Activated CD8-positive, alpha-beta T cell treated with anti-CD3 and anti-CD28 coated beads, Interleukin-2, amount 10 ng/mL, durations not matched to agents 7 days and 5 days (primary cell): ENCODE data around the gene DUSP1. TPM values are rescaled to one million over a fixed set of nuclear protein-coding genes. Genes with fewer than 3 reads are reported as not detected.

ENCODE experiments used
- ATAC-seq: fragments of 150-1000 bp; cut with Tn5 transposase; one replicate; pipeline ENCODE4 v1.10.0; 2021; ENCODE audit warnings: moderate library complexity
- CTCF ChIA-PET: fragments of 350-600 bp; sonication (Branson Sonifier 250); formaldehyde crosslinking; loops from one replicate; lab custom pipeline; 2021; ENCODE audit warnings: antibody characterized with exemption; lab: Charles Lee
- POLR2A ChIA-PET: fragments of 350-600 bp; sonication (Branson Sonifier 250); formaldehyde crosslinking; loops from one replicate; lab custom pipeline; 2021; ENCODE audit warnings: antibody characterized with exemption; lab: Charles Lee
- DNase-seq: peaks from one replicate; pipeline ENCODE4 v3.0.0-alpha.2; 2020
- H3K27ac Mint-ChIP-seq: one replicate; pipeline ENCODE4 v1.8.0; 2021; ENCODE audit warnings: mild to moderate bottlenecking, mixed read lengths
- H3K27me3 Mint-ChIP-seq: one replicate; pipeline ENCODE4 v1.8.0; 2021; ENCODE audit warnings: low read depth, mixed read lengths
- H3K36me3 Mint-ChIP-seq: one replicate; pipeline ENCODE4 v1.8.0; 2021; ENCODE audit warnings: low read depth, mixed read lengths
- H3K4me1 Mint-ChIP-seq: one replicate; pipeline ENCODE4 v1.8.0; 2021; ENCODE audit warnings: low read depth, mixed read lengths
- H3K4me3 Mint-ChIP-seq: one replicate; pipeline ENCODE4 v1.8.0; 2021; ENCODE audit warnings: mild to moderate bottlenecking, mixed read lengths
- H3K9me3 Mint-ChIP-seq: one replicate; pipeline ENCODE4 v1.8.0; 2022; ENCODE audit warnings: mixed read lengths; ENCODE audit not compliant: insufficient read depth
- total RNA-seq, 2 experiments: library from RNA; stranded (reverse); gene quantifications; one replicate each; pipeline ENCODE4 v1.2.3, GENCODE V29; 2021

Gene DUSP1
- total RNA-seq, 2 experiments from 2014 or later: 55.6 to 56.6 TPM

DNA sequence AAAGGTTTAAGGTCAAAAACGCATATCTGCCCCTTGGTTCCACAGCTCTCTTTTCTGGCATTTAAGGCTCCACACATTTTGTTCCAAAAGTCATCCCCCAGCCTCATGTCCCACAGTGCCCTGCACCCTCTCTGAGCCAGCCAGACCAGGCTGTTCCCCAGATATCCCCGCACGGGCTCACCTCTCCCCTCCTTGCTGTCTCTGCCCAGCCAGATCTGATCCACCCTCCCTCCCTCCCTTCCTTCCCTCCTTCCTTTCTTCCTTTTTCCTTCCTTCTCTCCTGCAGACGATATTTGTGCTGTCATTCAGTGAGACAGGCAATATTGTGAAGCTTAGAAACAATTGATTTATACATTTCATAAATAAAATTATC is 37.0 kb downstream of the DUSP1 start:
- POLR2A ChIA-PET: interaction anchor here (1.2 kb wide), 1 partner anchor 38 kb away, joined by 5 read pairs; the partner anchor contains the start of gene DUSP1
- no peaks in the 10 kb centered on the region for H3K36me3 Mint-ChIP-seq
- peaks cover 2% of the 10 kb centered on the region for H3K27me3 Mint-ChIP-seq
- H3K4me1 Mint-ChIP-seq: no peaks in the 10 kb centered on the region
- no peak for ATAC-seq
- no peak overlapping the region for H3K4me3 Mint-ChIP-seq
- H3K9me3 Mint-ChIP-seq: no peaks in the 10 kb centered on the region
- CTCF ChIA-PET: interaction anchor here (1.0 to 1.5 kb wide), 2 partner anchors 19 to 197 kb away, joined by 5 read pairs; no protein-coding TSS in a partner anchor
- no peak overlapping the region for H3K27ac Mint-ChIP-seq
- no peak for DNase-seq

GRCh38 chr5:172733131-172733973 is 37.6 kb downstream of the DUSP1 start:
- ChIA-PET POLR2A (interaction anchor here (1.2 kb wide), 1 partner anchor 38 kb away, joined by 5 read pairs; the partner anchor contains the start of gene DUSP1), CTCF (interaction anchor here (1.0 to 1.5 kb wide), 2 partner anchors 18 to 198 kb away, joined by 5 read pairs; no protein-coding TSS in a partner anchor)
- no peak overlapping the region for H3K27ac Mint-ChIP-seq
- ATAC-seq (no peak), DNase-seq (no peak)
- no peaks in the 10 kb centered on the region for H3K36me3 Mint-ChIP-seq
- no peaks in the 10 kb centered on the region for H3K9me3 Mint-ChIP-seq
- no peaks in the 10 kb centered on the region for H3K4me1 Mint-ChIP-seq
- peaks cover 2% of the 10 kb centered on the region for H3K27me3 Mint-ChIP-seq
- H3K4me3 Mint-ChIP-seq: no peak overlapping the region

DNA sequence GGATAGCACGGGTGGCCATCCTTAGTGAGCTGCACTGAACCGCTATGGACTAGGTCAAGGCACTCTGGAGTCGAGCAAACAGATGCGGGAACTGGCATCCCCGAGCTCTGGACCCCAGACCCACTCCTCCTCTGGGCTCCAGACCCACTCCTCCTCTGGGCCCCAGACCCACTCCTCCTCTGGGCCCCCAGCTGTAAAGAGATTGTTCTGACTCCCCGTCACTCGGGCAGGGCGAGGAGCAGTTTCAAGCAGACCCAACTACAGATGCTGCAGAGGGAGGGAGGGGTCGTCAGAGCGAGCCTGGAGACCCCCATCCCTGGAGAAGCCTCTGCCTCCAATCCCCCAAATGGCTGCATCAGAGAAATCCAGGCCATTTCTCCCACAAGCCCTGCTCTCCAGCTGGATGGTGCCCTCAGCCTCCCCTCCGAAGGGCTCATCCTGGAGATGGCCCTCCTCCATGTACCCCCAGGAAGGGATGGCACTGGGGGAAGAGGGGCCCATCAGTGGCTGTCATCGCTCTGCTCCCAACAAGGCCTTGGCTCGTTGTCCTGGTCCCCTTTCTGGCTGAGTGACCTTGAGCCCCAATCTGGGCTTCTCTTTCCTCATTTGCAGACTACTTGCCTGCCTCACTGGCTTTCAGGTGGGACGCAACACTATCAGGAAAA is 38.7 kb downstream of the DUSP1 start:
- no peaks in the 10 kb centered on the region for H3K9me3 Mint-ChIP-seq
- H3K4me3 Mint-ChIP-seq: no peak overlapping the region
- ChIA-PET CTCF (no interaction called here), POLR2A (no interaction called here)
- ATAC-seq (no peak), DNase-seq (no peak)
- H3K4me1 Mint-ChIP-seq: no peaks in the 10 kb centered on the region
- no peak overlapping the region for H3K27ac Mint-ChIP-seq
- H3K27me3 Mint-ChIP-seq: peaks cover 2% of the 10 kb centered on the region
- no peaks in the 10 kb centered on the region for H3K36me3 Mint-ChIP-seq

DNA sequence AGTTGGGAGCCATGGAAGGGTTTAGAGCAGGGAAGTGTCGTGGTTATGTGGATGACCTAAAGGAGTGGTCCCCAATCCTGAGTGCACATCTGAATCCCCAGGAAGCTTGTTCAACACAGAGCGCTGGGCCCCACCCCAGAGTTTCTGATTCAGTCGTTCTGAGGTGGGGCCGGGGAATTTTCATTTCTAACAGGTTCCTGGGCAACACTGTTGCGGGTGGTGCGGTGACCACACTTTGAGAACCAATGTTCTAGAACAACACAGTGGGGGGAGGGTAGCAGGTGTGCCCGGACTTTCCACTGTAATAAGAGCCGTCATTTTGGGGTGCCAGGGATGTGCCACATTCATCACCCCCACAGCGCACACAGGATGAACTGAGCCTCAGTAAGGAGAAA is 39.3 kb downstream of the DUSP1 start:
- Mint-ChIP-seq H3K27ac (no peak overlapping the region), H3K9me3 (no peaks in the 10 kb centered on the region), H3K4me1 (no peaks in the 10 kb centered on the region), H3K36me3 (no peaks in the 10 kb centered on the region), H3K4me3 (no peak overlapping the region), H3K27me3 (peaks cover 2% of the 10 kb centered on the region)
- CTCF ChIA-PET: no interaction called here
- DNase-seq (no peak), ATAC-seq (no peak)
- POLR2A ChIA-PET: no interaction called here

- CTCF ChIA-PET: no interaction called here
- H3K4me1 Mint-ChIP-seq: no peaks in the 10 kb centered on the region
- H3K27ac Mint-ChIP-seq: no peak overlapping the region
- H3K36me3 Mint-ChIP-seq: no peaks in the 10 kb centered on the region
- ATAC-seq: no peak
- no peak overlapping the region for H3K4me3 Mint-ChIP-seq
- H3K27me3 Mint-ChIP-seq: peaks cover 5% of the 10 kb centered on the region
- no peak for DNase-seq
- no peaks in the 10 kb centered on the region for H3K9me3 Mint-ChIP-seq
- POLR2A ChIA-PET: no interaction called here
Measured at GRCh38 chr5:172730981-172731679, 39.9 kb downstream of the DUSP1 start.

DNA sequence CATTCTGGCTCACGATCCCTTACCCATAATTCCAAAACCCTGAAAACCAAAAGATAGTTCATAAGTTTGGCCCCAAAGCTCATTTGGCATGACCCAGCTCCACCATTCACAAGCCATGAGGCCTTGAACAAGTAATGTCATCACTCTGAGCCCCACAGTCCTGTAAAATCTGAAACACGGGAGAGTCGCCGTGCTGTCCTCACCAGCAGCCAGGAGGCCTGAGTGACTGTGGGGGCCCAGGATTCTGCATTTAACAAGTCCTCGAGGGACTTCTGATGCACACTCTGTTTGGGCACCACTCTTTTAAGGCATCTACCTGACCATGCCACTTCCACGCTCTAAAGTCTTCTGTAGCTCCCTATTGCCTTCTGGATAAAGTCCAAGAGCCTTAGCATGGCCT is 40.8 kb downstream of the DUSP1 start:
- no peak overlapping the region for H3K27ac Mint-ChIP-seq
- DNase-seq (no peak), ATAC-seq (no peak)
- no peaks in the 10 kb centered on the region for H3K4me1 Mint-ChIP-seq
- ChIA-PET POLR2A (no interaction called here), CTCF (interaction anchor here (0.8 to 1.6 kb wide), 2 partner anchors 14 to 42 kb away, joined by 3 to 5 read pairs; no protein-coding TSS in a partner anchor)
- H3K36me3 Mint-ChIP-seq: no peaks in the 10 kb centered on the region
- no peaks in the 10 kb centered on the region for H3K9me3 Mint-ChIP-seq
- peaks cover 5% of the 10 kb centered on the region for H3K27me3 Mint-ChIP-seq
- H3K4me3 Mint-ChIP-seq: no peak overlapping the region

DNA sequence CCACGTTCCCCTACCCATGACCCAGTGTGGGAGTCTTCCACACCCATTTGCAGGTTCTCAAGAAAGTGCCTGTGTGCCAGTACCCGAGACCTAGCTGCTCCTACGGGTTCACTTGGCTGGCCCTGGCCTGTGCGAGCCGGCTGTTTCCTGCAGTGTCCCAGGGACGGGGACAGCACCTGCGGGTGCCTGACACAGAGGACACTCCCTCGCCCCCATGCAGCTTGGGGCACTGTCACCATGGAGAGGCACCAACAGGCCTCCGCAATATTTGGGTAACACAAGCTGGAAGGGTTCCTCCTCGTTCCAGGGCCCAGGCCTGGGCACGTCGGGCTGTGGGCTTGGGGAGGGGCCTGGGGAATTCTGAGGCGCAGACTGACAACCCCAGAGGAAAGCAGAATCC is 41.4 kb downstream of the DUSP1 start:
- H3K27me3 Mint-ChIP-seq: peaks cover 3% of the 10 kb centered on the region
- H3K36me3 Mint-ChIP-seq: no peaks in the 10 kb centered on the region
- no peak overlapping the region for H3K27ac Mint-ChIP-seq
- DNase-seq: no peak
- ATAC-seq: no peak
- H3K4me3 Mint-ChIP-seq: no peak overlapping the region
- H3K4me1 Mint-ChIP-seq: no peaks in the 10 kb centered on the region
- ChIA-PET CTCF (interaction anchor here (0.8 to 1.6 kb wide), 2 partner anchors 13 to 42 kb away, joined by 3 to 5 read pairs; no protein-coding TSS in a partner anchor), POLR2A (no interaction called here)
- H3K9me3 Mint-ChIP-seq: no peaks in the 10 kb centered on the region

- peaks cover 3% of the 10 kb centered on the region for H3K27me3 Mint-ChIP-seq
- DNase-seq (no peak), ATAC-seq (no peak)
- CTCF ChIA-PET: interaction anchor here (1.4 to 1.6 kb wide), 2 partner anchors 14 to 43 kb away, joined by 3 to 5 read pairs; no protein-coding TSS in a partner anchor
- POLR2A ChIA-PET: no interaction called here
- no peak overlapping the region for H3K4me3 Mint-ChIP-seq
- no peak overlapping the region for H3K27ac Mint-ChIP-seq
- no peaks in the 10 kb centered on the region for H3K4me1 Mint-ChIP-seq
- H3K36me3 Mint-ChIP-seq: no peaks in the 10 kb centered on the region
- H3K9me3 Mint-ChIP-seq: no peaks in the 10 kb centered on the region
Measured at GRCh38 chr5:172728481-172729241, 42.3 kb downstream of the DUSP1 start.

GRCh38 chr5:172727551-172727950 is 43.4 kb downstream of the DUSP1 start:
- ChIA-PET CTCF (interaction anchor here (1.3 to 1.8 kb wide), 2 partner anchors 13 to 205 kb away, joined by 3 to 4 read pairs; no protein-coding TSS in a partner anchor), POLR2A (interaction anchor here (0.6 kb wide), 1 partner anchor 76 kb away, joined by 4 read pairs; no protein-coding TSS in a partner anchor)
- peaks cover under 1% of the 10 kb centered on the region for H3K4me1 Mint-ChIP-seq
- no peak overlapping the region for H3K4me3 Mint-ChIP-seq
- no peak overlapping the region for H3K27ac Mint-ChIP-seq
- DNase-seq (no peak), ATAC-seq (no peak)
- no peaks in the 10 kb centered on the region for H3K9me3 Mint-ChIP-seq
- H3K27me3 Mint-ChIP-seq: peaks cover 3% of the 10 kb centered on the region
- no peaks in the 10 kb centered on the region for H3K36me3 Mint-ChIP-seq

GRCh38 chr5:172726966-172727365 is 44.0 kb downstream of the DUSP1 start:
- DNase-seq (no peak), ATAC-seq (no peak)
- ChIA-PET POLR2A (no interaction called here), CTCF (interaction anchor here (1.1 to 1.8 kb wide), 3 partner anchors 12 to 206 kb away, joined by 3 to 4 read pairs (median 4); no protein-coding TSS in a partner anchor)
- Mint-ChIP-seq H3K4me1 (peaks cover 7% of the 10 kb centered on the region), H3K4me3 (no peak overlapping the region), H3K9me3 (no peaks in the 10 kb centered on the region), H3K27ac (no peak overlapping the region), H3K36me3 (no peaks in the 10 kb centered on the region), H3K27me3 (peaks cover 3% of the 10 kb centered on the region)

DNA sequence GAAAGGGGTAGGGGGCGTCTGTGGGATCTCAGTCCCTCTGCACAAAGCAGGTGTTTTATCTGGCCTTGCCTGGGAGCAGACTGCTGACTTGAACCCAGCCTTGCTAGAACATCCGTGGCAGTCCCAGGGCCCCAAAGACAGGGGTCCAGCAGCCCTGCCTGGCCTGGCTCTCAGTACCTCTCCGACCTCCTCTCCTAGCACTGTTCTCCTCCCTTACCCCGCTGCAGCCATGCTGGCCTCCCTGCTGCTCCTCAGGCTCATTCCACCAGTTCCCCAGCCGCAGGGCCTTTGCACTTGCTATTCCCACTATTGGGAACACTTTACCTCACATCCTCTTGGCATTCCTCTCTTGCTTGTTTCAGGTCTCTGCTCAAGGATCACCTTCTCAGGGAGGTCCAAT is 45.2 kb downstream of the DUSP1 start:
- Mint-ChIP-seq H3K36me3 (no peaks in the 10 kb centered on the region), H3K27ac (no peak overlapping the region), H3K4me1 (peaks cover 8% of the 10 kb centered on the region), H3K27me3 (peaks cover 3% of the 10 kb centered on the region), H3K9me3 (no peaks in the 10 kb centered on the region), H3K4me3 (no peak overlapping the region)
- ATAC-seq (no peak), DNase-seq (no peak)
- ChIA-PET POLR2A (no interaction called here), CTCF (interaction anchor here (1.1 kb wide), 1 partner anchor 47 kb away, joined by 4 read pairs; no protein-coding TSS in a partner anchor)
